Measurements from ENCODE around the gene NPFF.

The NPFF gene

GRCh38 chr12:53505555-53506449, 1.5 kb downstream of the NPFF start:
- ATAC-seq (ENCODE audit: low read depth): no peak
- H3K27ac ChIP-seq (ENCODE audit: poor library complexity, severe bottlenecking): no peak overlapping the region

GRCh38 chr12:53505086-53505485, 2.2 kb downstream of the NPFF start:
- H3K36me3 ChIP-seq (ENCODE audit: low read depth): peaks cover 4% of the 10 kb centered on the region; the same call in 1 of the 2 replicates
- no peaks in the 10 kb centered on the region for H3K4me1 ChIP-seq (ENCODE audit: insufficient read depth, poor library complexity, severe bottlenecking)
- H3K4me3 ChIP-seq (ENCODE audit: severe bottlenecking): no peak overlapping the region
- H3K27me3 ChIP-seq (ENCODE audit: insufficient read depth, poor library complexity, severe bottlenecking): no peaks in the 10 kb centered on the region
- no peak for TF ChIP-seq CTCF (IDR thresholded peaks at IDR 0.05; ENCODE audit: poor library complexity, severe bottlenecking)
- no peak overlapping the region for H3K27ac ChIP-seq (ENCODE audit: poor library complexity, severe bottlenecking)
- no peaks in the 10 kb centered on the region for H3K9me3 ChIP-seq (ENCODE audit: severe bottlenecking)
- ATAC-seq (ENCODE audit: low read depth): no peak
- DNase-seq (ENCODE audit: low spot score): no peak

More at GRCh38 chr12:53505555-53506449, 1.5 kb downstream of the NPFF start:
- H3K27me3 ChIP-seq (ENCODE audit: insufficient read depth, poor library complexity, severe bottlenecking): no peaks in the 10 kb centered on the region
- H3K4me1 ChIP-seq (ENCODE audit: insufficient read depth, poor library complexity, severe bottlenecking): no peaks in the 10 kb centered on the region
- no peak overlapping the region for H3K4me3 ChIP-seq (ENCODE audit: severe bottlenecking)
- H3K9me3 ChIP-seq (ENCODE audit: severe bottlenecking): no peaks in the 10 kb centered on the region
- H3K36me3 ChIP-seq (ENCODE audit: low read depth): peaks cover 4% of the 10 kb centered on the region; the same call in 1 of the 2 replicates
- no peak for DNase-seq (ENCODE audit: low spot score)
- TF ChIP-seq CTCF (IDR thresholded peaks at IDR 0.05; ENCODE audit: poor library complexity, severe bottlenecking): no peak

- H3K4me3 ChIP-seq (ENCODE audit: severe bottlenecking): no peak overlapping the region
- H3K27ac ChIP-seq (ENCODE audit: poor library complexity, severe bottlenecking): no peak overlapping the region
- H3K27me3 ChIP-seq (ENCODE audit: insufficient read depth, poor library complexity, severe bottlenecking): no peaks in the 10 kb centered on the region
- no peaks in the 10 kb centered on the region for H3K4me1 ChIP-seq (ENCODE audit: insufficient read depth, poor library complexity, severe bottlenecking)
- TF ChIP-seq CTCF (IDR thresholded peaks at IDR 0.05; ENCODE audit: poor library complexity, severe bottlenecking): no peak
- peaks cover 4% of the 10 kb centered on the region; the same call in 1 of the 2 replicates for H3K36me3 ChIP-seq (ENCODE audit: low read depth)
- no peak for ATAC-seq (ENCODE audit: low read depth)
- H3K9me3 ChIP-seq (ENCODE audit: severe bottlenecking): no peaks in the 10 kb centered on the region
- DNase-seq (ENCODE audit: low spot score): no peak
These were observed 3.0 kb downstream of the NPFF start for GRCh38 chr12:53504004-53504920.

GRCh38 chr12:53502983-53503728, 4.1 kb downstream of the NPFF start:
- Histone ChIP-seq H3K4me3 (ENCODE audit: severe bottlenecking) (no peak overlapping the region), H3K27ac (ENCODE audit: poor library complexity, severe bottlenecking) (no peak overlapping the region), H3K9me3 (ENCODE audit: severe bottlenecking) (no peaks in the 10 kb centered on the region), H3K4me1 (ENCODE audit: insufficient read depth, poor library complexity, severe bottlenecking) (peaks cover 3% of the 10 kb centered on the region), H3K36me3 (ENCODE audit: low read depth) (peaks cover 4% of the 10 kb centered on the region; the same call in 1 of the 2 replicates), H3K27me3 (ENCODE audit: insufficient read depth, poor library complexity, severe bottlenecking) (no peaks in the 10 kb centered on the region)
- no peak for TF ChIP-seq CTCF (IDR thresholded peaks at IDR 0.05; ENCODE audit: poor library complexity, severe bottlenecking)
- ATAC-seq (ENCODE audit: low read depth): no peak
- DNase-seq (ENCODE audit: low spot score): no peak

Data from RWPE2 (cell line).